HG03469 (cell line): Measurements from ENCODE around the gene UBXN10.
"Not testable (repeated sequence)": the region's sequence is repeated elsewhere in the genome, so short reads cannot be mapped to it uniquely, and the experiment has no call there.

ENCODE experiments used
- ATAC-seq: cut with Tn5 transposase; IDR thresholded peaks from one replicate; pipeline ENCODE4 v1.9.1; 2021; ENCODE audit warnings: mild to moderate bottlenecking, moderate library complexity, moderate number of reproducible peaks; ENCODE audit not compliant: unreplicated experiment

The UBXN10 gene

DNA sequence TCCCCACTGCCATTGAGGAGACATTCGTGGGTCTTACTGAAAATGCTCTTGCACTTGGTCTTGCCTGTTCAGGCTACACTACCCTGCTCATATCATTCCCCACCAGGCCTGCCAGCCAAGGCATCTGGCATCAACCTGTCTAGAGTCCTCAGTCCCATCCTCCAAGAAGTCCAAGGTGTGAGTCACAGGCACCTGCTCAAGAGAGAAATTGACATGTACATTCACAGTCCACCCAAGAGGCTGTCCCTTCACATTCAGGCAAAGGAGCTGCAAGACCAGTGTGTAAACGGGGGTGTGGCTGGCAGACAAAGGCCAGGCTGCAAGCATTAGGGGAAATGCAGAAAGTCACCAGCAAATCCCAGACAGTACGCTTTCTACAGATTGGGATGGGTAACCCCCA lies 13.5 kb downstream of the UBXN10 start:
- ATAC-seq = no peak

GRCh38 chr1:20199840-20200239 lies 13.9 kb downstream of the UBXN10 start:
- no peak for ATAC-seq

DNA sequence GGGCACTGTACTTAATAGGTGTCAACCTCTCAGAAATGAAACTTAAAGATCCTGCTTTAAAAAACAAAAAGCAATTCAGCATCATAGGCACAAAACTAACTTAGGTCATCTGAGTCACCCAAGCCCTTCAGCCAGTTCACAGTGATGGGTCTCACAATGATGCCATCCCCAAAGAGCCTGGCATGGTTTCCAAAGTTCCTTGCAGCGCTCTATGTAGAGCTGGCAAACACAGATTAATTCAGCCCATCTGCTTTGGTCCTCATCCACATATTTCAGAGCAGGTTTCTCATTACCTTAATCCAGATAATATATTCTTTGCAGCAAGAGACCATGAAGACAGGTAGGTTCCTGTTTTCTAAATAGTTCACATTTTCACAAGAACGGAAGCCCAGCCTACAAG lies 15.1 kb downstream of the UBXN10 start:
- no peak for ATAC-seq

DNA sequence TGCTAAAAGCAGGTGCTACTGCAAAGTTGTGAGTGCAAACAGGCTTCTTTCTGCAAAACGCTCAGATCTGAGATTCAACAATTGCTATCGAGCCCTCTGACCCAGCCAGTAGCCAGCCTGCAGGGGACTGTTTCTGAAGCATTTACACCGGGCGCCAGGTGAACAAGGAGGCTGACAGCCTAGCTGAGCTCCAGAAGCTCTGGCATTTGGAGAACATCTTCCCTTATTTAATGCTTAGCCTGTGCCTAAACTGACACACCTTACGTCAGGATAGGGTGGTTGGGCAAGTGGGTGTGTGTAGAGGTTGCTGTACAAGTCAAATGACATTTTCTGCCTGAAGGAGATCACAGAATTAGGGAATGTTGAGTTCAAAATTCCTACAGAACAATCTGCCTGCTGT lies 16.3 kb downstream of the UBXN10 start:
- no peak for ATAC-seq

DNA sequence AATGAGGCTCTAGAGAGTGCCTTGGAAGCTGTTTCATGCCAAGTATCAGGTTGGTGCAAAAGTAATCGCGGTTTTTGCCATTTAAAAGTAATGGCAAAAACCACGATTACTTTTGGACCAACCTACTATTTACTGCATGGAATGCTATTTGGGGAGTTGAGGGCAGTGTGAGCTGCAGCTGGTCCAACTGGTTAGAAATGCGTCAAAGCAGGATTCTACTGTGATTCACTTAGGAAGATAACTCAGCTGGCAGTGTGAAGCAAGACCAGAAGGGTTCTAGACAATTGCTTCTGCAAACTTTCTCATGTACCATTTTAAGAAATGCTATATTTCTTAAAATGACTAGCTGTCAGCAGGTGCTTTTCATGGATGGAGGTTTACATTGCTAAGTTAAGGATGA lies 21.6 kb downstream of the UBXN10 start:
- no peak for ATAC-seq

GRCh38 chr1:20209471-20209870 lies 23.6 kb downstream of the UBXN10 start:
- no peak for ATAC-seq

DNA sequence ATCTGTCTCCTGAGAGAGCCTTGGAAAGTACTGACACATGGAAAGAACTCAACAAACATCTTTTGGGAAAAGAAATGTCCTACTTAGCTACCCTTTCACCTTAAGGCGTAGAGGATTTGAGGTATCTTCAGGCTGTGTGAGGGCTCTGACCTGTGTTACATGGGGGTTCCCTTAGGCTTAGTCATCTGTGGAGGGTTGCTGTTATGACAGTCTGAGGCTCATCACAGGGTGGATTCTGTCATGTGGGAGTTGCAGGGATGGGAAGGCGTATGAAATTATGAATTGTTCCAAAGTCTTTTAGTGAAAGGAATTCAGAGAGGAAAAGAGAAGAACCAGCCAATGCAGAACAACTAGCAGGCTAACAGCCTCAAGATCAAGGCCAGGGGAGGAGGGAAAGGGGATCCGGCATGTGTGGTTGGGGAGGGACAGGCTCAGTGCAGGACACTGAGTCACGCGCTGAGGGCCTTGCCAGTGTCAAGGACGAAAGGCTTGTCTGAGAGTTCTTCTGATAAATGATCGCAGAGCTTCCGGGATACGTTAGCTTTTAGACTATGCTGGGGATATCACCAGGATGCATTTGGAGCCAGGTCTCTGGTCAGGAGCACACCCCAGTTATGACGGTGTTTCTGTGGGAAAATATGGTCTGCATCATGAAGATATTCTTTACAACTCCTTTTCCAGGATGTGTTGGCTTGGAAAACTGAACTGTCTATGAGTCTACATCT lies 25.0 kb downstream of the UBXN10 start:
- ATAC-seq = no peak

DNA sequence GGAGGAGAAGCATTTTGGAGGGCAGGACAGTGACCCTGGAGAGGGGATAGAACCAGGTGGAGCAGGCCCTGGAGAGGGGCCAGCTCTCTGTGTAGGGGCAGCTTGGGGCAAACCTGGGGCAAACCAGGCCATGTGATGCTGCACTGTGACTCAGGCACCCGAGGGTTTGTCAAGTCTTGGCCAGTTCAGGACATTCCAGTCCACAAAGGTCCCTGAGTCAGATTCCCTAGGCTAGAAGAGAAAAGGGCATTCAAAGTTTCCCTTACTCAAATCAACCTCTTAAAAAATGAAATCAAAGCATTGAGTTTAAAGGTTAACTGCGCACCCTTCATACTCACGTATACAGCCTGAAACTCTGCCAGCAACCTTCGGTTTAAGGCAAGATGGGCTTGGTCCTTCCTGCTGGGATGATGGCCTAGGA lies 25.6 kb downstream of the UBXN10 start:
- no peak for ATAC-seq

GRCh38 chr1:20212085-20212684 lies 26.3 kb downstream of the UBXN10 start:
- no peak for ATAC-seq

- ATAC-seq = no peak
These were observed 26.9 kb downstream of the UBXN10 start for GRCh38 chr1:20212685-20213331.

DNA sequence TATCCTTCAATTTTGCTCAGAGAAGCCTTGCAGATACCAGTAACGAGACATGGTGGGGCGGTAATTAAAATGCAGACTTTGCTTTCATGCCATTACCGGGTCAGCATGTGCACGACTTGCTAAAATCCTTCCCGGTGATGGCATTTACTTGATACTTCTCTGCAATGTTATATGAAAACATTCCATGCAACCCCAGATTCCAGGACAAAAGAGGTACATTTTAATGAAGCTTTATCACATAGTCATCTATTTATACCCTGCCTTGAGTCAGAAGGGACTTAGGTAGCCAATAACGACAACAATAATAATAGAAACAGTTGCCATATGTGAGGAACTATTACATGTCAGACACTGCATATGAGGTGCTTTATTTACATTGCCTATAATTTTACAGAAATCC lies 29.8 kb downstream of the UBXN10 start:
- ATAC-seq = no peak

DNA sequence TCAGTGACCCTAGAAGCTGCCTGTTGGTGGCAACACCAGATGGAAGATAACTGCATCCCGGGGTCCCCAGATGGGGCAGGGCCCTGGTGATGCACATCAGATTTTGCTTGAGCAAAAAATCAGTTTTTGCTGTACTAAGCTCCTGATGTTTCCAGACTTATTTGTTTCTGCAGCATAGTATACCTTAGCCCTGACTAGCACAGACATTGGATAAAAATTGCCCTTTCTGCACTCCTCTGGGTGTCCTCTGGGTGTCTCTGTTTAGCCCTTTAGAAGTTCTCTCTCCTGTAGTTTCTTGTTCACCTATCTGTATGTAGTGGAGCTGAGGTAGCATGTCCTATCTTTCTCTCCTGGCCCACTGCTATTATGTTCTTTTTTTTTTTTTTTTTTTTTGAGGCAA lies 30.7 kb downstream of the UBXN10 start:
- no peak for ATAC-seq

- ATAC-seq = not testable (repeated sequence)
These were observed 33.2 kb downstream of the UBXN10 start for GRCh38 chr1:20219053-20219452.

DNA sequence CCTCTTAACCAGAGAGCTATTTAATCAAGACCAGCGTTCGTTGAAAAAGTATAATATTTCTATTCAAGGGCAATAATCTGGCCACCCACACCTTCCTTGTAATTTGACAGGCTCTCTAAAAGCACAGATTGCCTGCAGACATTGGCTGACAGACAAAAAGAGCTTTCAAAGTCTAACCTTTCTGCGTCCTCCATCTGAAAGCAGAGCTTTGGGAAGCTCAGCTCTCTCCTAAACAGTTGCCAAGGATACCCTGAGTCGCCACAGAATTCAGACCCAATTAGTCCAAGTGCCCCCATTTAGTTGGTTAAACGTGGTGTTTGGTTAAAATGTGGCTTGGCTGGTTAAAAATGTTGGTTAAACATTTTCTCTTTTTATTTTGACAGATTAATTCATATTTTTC lies 34.1 kb downstream of the UBXN10 start:
- ATAC-seq = no peak

- ATAC-seq = no peak
These were observed 37.2 kb downstream of the UBXN10 start for GRCh38 chr1:20223106-20223505.

DNA sequence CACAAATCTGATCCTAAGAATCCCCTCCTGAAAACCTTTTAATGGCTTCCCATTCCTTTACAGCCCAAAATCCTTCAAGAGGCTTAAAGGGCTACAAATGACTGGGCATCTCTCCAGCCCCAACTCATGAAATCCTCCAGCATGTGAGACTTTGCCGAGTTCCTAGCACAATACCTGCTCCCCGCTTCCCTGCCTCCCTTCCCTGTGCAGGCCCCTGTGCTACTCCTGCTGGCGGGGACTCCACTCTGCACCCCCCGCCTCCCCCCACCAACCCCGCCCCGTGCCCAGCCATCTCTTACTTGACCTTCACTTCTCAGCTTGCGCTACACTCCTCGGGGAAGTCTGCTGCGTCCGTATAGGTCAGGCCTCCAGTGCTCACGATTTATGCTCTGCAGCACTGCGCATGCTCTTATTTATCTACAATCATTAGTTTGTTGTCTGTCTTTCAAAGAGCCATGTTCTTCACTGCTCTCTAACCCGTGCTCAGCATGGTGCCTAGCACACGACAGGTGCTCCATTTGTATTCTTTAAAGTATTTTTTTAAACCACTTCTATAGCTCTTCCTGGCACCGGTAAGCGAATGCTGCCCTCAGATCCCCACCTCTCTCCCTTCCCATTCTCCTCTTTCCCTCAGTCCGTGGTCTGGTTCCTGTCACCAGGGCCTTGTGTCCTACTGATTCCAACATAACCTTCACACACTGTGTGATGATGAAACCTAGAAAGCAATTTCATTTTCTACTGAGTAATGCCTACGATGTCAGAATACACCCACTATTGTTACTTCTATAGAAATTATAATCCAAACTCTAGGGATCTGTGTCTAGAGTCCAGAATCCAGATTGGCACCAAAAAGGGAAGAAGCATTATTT lies 37.9 kb downstream of the UBXN10 start:
- no peak for ATAC-seq

GRCh38 chr1:20224546-20224945 lies 38.6 kb downstream of the UBXN10 start:
- no peak for ATAC-seq

GRCh38 chr1:20227704-20228103 lies 41.8 kb downstream of the UBXN10 start:
- ATAC-seq = no peak

DNA sequence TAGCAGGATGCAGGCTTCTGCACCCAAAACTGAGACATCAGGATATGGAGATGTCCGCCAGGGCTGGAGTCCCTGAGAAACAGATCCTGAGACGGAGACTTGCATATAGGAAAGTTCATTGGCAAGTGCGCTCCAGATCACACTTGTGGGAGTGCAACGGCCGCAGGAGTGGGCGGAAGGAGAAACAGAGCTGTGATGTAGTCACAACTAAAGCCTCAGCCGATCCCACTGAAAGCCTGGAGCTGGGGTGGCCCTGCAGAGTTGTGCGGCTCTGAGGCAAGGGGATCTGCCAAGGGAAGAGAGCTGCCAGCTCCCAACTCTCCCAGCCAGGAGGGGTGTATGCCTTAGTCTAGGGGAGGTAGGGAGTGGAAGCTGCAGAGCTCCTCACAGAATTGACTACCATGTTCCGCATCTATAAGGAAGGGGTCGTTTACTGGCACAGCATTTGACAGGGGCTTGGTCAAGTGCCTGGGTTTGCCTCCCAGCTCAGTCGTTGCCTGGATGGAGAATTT lies 42.5 kb downstream of the UBXN10 start:
- no peak for ATAC-seq

DNA sequence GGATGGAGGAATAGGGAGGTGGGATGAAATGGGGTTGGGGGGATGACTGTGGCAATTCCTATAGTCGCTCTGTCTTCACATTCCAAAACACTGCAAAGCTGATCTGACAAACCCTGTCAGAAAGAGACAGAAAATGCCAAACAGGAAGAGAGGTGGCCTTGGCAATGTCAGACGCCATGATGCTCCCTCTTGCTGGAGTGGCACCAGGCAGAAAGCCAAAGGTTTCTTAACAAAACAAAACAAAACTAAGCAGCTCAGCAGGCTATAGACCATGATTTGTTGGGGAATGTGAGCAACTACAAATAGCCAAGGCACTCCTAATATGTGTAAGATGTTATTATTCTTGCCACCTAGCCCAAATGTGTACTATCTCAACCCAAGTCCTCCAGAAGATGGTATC lies 43.3 kb downstream of the UBXN10 start:
- no peak for ATAC-seq

- ATAC-seq = not testable (repeated sequence)
These were observed 46.7 kb downstream of the UBXN10 start for GRCh38 chr1:20232564-20232963.
